Stimulated activated CD8-positive, alpha-beta memory T cell treated with anti-CD3 and anti-CD28 coated beads, Interleukin-2, amount 100 ng/mL, for 48 hours (primary cell): ENCODE results near the gene ARHGEF35.
"Not testable (repeated sequence)": the region's sequence is repeated elsewhere in the genome, so short reads cannot be mapped to it uniquely, and the experiment has no call there.

Source experiments
- DNase-seq, 2 donors: peaks; one replicate each; pipeline ENCODE4 v3.0.0-alpha.2; 2020; ENCODE audit warnings: low read depth in 2 of 2

Gene ARHGEF35

DNA sequence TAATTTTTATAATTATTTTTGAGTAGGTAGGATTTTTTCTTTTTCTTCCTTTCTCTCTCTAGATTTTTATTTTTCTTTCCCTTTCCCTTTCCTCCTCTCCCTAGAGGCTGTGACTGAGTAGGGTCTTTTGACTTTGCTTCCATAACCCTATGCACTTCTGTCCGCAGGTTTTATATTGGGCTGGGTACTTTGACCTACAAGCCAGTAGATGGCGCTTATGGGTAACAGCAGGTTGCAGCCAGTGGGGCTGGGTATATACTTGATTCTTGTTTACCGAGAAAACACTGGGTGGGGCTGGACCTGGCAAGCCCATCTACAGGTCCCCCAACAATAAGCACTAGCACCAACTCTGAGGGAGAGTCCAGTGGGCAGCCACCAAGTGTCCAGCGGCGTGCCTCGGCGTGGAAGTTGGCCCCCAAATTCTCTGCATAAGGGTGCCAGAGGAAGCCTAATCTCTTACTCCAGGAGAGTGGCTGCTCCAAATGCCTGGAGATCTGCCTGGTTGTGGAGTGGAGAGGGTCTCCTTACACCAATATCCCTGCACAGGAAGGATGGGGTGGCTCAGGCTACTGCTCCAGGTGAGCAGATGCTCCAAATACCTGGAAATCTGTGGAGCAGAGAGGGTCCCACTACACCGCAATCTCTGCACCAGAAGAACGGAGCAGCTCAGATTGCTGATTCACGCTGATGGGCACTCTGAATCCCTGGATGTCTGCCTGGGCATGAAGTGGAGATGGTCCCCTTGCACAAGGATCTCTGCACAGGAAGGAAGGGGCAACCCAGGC is 17.1 kb downstream of the ARHGEF35 start:
- DNase-seq = not testable (repeated sequence)

DNA sequence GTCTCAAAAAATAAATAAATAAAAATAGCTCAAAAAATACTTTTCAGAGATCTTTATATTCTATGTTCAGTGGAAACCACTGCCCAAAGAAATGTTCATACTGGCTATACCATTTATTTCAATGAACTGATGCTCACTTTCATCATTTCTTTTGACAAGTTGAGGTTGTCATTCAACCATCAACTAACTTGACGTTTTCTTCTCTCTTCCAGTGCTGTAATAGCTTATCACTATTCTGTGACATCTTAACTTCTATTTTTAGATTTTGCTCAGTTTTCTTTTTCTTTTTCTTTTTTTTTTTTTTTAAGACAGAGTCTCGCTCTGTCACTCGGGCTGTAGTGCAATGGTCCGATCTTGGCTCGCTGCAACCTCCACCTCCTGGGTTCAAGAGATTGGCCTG is 21.0 kb downstream of the ARHGEF35 start:
- no peak for DNase-seq

DNA sequence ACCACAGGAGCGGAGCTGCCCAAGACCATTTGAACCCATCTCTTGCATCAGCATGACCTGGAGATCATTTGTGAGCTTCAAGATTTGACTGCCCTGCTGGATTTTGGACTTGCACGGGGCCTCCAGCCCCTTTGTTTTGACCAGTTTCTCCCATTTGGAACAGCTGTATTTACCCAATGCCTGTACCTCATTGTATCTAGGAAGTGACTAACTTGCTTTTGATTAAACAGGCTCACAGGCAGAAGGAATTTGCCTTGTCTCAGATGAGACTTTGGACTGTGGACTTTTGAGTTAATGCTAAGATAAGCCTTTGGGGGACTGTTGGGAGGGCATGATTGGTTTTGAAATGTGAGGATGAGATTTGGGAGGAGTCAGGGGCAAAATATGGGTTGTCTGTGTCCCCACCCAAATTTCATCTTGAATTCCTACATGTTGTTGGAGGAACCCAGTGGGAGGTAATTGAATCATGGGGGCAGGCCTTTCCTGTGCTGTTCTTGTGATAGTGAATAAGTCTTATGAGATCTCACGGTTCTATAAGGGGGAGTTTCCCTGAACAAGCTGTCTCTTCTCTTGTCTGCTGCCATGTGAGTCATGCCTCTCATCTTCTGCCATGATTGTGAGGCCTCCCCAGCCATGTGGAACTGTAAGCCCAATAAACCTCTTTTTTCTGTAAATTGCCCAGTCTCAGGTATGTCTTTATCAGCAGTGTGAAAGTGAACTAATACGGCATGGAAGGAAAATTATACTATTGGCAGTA is 23.9 kb downstream of the ARHGEF35 start:
- DNase-seq = not testable (repeated sequence)

DNA sequence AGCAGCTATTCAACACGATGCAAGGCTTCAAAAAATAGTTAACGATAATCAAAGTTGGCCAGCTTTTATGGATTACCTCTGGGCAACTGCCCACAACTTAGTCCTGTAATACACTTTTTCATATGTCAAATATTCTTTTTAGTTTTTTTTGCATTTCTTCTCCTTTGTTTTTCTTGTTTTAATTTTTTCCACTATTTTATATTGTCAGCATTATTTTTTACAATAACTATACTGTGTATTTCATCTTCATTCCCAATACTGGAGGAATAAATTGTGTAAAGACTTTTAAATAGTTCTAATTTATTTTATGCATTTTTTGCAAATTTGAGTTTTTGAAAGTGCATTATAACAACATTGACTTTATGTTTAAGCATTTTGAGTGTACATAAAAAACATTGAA is 30.8 kb downstream of the ARHGEF35 start:
- no peak for DNase-seq

DNA sequence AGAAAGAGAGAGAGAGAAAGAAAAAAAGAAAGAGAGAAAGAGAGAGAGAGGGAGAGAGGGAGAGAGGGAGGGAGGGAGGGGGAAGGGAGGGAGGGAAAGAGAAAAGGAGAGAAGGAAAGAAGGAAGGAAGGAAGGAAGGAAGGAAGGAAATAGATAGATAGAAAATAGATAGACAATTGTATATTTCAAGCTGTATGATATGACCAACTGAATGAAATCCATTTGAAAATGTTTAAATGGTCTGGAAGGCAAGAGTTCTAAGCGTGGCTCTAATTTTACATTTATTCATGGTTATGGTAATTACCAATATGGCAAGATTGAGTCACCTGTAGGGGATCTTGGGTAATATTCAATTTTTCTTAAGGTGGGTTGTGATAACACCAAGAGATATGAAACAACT is 36.8 kb downstream of the ARHGEF35 start:
- DNase-seq = no peak

DNA sequence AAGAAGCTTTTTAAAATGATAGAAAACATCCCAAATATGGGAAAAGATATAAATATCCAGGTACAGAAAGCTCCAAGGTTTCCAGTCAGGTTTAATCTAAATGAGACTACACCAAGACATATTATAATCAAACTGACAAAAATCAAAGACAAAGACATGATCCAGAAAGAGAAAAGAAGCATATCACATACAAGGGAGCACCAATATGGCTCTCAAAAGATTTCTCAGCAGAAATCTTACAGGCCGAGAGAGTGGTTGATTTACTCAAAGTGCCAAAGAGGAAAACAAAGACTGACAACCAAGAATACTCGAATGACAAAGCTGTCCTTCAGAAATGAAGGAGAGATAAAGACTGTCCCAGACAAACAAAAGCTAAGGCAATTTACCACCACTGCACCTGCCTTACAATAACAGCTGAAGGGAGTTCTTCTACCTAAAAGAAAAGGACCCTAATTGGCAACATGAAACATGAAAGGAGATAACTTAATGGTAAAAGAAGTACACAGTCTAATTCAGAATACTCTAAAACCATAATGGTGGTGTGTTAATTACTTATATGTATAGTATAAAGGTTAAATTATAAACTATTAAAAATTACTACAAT is 47.3 kb downstream of the ARHGEF35 start:
- no peak for DNase-seq

DNA sequence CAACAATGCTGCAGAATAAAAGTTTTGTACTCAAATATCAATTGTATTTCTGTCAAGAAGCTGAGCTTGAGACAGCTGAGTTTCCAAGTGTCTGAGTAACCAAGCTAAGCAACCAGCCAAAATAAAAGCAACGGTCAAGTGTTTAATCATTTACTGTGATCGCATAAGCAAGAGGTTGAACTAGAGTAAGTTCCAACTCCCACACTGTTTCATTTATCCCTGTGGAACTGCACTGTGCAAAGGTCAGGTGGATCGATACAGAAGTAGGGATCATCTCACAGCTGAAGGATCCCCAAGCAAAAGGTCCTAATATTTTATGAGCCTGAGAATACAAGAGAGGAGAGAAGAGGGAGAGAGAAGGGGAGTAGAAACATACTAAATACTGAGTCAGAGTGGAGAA is 51.2 kb downstream of the ARHGEF35 start:
- no peak for DNase-seq

DNA sequence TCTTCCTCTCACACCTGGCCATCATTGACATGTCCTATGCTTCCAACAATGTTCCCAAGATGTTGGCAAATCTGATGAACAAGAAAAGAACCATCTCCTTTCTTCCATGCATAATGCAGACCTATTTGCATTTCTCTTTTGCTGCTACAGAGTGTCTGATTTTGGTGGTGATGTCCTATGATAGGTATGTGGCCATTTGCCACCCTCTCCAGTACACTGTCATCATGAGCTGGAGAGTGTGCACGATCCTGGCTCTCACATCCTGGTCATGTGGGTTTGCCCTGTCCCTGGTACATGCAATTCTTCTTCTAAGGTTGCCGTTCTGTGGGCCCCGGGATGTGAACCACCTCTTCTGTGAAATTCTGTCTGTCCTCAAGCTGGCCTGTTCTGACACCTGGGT is 53.4 kb downstream of the ARHGEF35 start:
- DNase-seq = no peak

DNA sequence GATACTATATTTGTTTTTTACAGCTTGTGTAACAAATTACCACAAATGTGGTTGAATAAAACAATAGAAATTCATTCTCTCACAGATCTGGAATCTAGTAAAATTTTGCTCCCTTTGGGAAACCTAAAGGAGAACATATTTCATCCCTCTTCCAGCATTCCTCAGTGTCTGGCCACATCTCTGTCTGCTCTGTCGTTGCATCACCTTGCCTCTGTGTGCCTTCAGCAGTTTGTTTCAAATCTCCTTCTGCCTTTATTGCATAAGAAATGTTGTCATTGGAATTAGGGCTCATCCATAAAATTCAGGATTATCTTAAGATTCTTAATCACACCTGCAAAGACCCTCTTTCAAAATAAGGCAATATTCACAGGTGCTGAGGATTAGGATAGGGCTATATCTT is 58.1 kb downstream of the ARHGEF35 start:
- DNase-seq = no peak
